Epithelial cell of alveolus of lung (primary cell): ENCODE data around the gene LRRC74A. TPM values are rescaled to one million over a fixed set of nuclear protein-coding genes. Genes with fewer than 3 reads are reported as not detected.

Experiments used
- total RNA-seq: library from RNA; depleted of rRNA; stranded (reverse); fragments of >200 nt; gene quantifications from 2 replicates; pipeline ENCODE4 v1.2.1, GENCODE V29; 2015

LRRC74A gene
- not detected in 2 replicates for total RNA-seq

DNA sequence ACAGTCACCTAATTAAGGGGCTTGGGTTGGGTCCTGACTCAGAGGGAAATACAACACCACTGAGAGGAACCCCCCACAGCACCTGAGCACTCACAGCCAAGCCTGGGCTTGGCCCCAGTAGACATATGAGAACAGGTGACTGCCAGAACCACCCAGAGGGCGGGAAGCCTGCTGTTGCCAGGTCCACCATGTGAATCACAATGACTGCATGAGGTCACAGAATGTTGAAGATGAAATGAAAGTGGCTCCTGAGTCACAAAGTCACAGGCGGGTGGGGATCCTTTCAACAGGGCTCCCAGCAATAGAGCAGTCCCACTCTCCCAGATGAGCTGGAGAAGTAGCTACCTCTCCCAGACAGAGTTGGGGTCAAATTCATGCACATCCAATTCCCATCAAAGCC lies at the start of gene LRRC74A:
TSS of gene LRRC74A (plus strand) at position 287 of the 400 bp plus-strand sequence. CDS start 290 bp downstream, outside the sequence.

DNA sequence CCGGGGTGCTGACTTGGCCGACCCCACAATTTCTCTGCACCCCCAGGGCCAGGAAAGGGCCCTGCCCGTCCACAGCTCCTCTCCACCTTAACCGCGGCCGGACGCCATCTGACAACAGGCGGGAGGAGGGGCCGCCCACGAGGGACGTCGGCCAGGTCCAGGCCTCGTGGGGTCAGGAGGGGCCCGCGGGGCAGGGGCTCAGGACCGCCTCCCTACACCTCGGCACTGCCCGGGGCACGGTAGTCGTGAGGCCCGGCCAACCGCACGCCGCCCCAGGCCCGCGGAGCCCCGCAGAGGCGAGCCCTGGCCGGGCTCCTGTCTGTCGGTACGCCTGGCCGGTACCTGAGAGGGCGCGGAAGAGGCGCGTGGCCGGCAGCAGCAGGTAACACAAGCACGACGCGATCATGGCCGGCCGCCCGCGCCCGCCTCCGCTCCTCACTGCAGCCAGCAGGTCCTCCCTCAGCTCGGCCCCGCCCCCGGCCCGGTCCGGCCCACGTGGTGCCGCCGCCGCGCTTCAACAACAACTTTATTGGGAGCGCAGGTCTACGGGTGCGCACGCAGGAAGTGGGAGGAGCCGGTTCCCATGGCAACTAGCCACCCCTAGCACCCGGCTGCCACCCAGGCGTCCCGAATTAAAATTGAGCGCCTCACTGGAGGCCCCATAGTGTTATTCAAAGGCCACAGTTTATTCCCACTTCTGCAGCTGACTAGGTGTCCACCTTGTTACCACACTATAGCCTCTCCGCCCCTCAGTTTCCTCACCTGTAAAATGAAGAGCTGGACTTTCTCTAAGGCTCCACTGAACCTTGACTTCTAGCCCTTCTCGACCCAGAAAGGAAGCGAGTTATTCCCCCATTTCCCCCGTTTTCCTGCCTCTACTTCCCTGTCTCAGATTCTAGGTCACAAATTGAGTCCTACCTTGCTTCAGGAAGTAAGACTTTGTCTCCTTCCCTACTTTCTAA lies 13.5 kb upstream of the LRRC74A start, which contains the start of gene ANGEL1:
TSS of gene ANGEL1 (minus strand) at position 461 of the 962 bp plus-strand sequence. CDS start at position 406, 55 bp downstream.

Other genes with a start within 250 kb of the LRRC74A start
- gene VASH1, start 64.9 kb upstream of the LRRC74A start, total RNA-seq, result 7.2 and 12.7 TPM in 2 replicates
- 7.8 and 13.3 TPM in 2 replicates for gene ANGEL1, start 13.5 kb upstream of the LRRC74A start, total RNA-seq
- gene IRF2BPL, start 202.3 kb downstream of the LRRC74A start, total RNA-seq, result 44.9 and 99.9 TPM in 2 replicates